Esophagus muscularis mucosa (tissue), 3 donors: ENCODE data around the gene GFI1.

Source experiments
- POLR2A ChIP-seq: fragments of 450-650 bp; IDR thresholded peaks from one replicate; pipeline ENCODE4 v1.6.1; 2017; ENCODE audit warnings: antibody characterized with exemption, moderate library complexity, mild to moderate bottlenecking, low read depth
- TF ChIP-seq, protein P1 (sequence below), 3 experiments: fragments of 200-600 bp in 2 of 3; fragments of 450-650 bp in 1 of 3; sonication (generic) in 2 of 3; IDR thresholded peaks; one replicate each; pipeline ENCODE4 v1.5.1; 2017 to 2019; ENCODE audit warnings: antibody characterized with exemption in 3 of 3, mild to moderate bottlenecking in 2 of 3, moderate library complexity in 1 of 3

DNA sequence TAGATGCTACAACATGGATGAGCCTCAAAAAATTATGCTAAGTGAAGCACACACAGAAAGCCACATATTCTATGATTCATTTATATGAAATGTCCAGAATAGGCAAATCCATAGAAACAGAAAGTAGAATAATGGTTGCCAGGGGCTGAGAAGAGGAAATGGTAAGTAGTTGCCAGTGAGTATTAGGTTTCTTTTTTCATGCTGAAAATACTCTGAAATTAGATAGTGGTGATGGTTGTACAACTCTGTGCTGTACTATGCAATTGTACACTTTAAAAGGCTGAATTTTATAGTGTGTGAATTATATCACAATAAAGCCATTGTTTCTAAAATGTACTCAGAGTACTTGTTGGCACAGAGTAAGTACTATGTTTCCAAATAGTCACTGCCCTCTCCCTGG, 15.5 kb upstream of the GFI1 start:
- TF ChIP-seq POLR2A, result no peak
- TF ChIP-seq, protein P1, sequence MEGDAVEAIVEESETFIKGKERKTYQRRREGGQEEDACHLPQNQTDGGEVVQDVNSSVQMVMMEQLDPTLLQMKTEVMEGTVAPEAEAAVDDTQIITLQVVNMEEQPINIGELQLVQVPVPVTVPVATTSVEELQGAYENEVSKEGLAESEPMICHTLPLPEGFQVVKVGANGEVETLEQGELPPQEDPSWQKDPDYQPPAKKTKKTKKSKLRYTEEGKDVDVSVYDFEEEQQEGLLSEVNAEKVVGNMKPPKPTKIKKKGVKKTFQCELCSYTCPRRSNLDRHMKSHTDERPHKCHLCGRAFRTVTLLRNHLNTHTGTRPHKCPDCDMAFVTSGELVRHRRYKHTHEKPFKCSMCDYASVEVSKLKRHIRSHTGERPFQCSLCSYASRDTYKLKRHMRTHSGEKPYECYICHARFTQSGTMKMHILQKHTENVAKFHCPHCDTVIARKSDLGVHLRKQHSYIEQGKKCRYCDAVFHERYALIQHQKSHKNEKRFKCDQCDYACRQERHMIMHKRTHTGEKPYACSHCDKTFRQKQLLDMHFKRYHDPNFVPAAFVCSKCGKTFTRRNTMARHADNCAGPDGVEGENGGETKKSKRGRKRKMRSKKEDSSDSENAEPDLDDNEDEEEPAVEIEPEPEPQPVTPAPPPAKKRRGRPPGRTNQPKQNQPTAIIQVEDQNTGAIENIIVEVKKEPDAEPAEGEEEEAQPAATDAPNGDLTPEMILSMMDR (IDR thresholded peaks at IDR 0.05), result no peak
